K562 (cell line): Measurements from ENCODE around the gene SMCHD1. TPM values are rescaled to one million over a fixed set of nuclear protein-coding genes. Genes with fewer than 3 reads are reported as not detected.

Experiments used
- CHAMP1 ChIP-seq: fragments of 450-650 bp; IDR thresholded peaks from 2 replicates; pipeline ENCODE4 v1.6.1; 2016; ENCODE audit warnings: mild to moderate bottlenecking
- ETS2 ChIP-seq: IDR thresholded peaks from 2 replicates; pipeline ENCODE4 v1.6.1; 2016; ENCODE audit warnings: borderline replicate concordance, missing genetic modification characterization, mild to moderate bottlenecking, moderate library complexity, missing compliant biosample characterization; ENCODE audit not compliant: poor library complexity, severe bottlenecking
- GATA2 ChIP-seq: sonication (generic); formaldehyde crosslinking; IDR thresholded peaks from 2 replicates; pipeline ENCODE4 v1.4.0; 2020; ENCODE audit warnings: mild to moderate bottlenecking, missing genetic modification reagents
- GTF3C2 ChIP-seq: IDR thresholded peaks from 3 replicates; pipeline ENCODE4 v1.6.1; 2011; ENCODE audit warnings: borderline replicate concordance, mild to moderate bottlenecking, moderate library complexity; ENCODE audit not compliant: insufficient read length; ENCODE audit errors: extremely low read depth
- JUNB ChIP-seq: fragments of 450-650 bp; formaldehyde crosslinking; conservative IDR thresholded peaks from 2 replicates; pipeline ENCODE4 v1.4.0; 2020; ENCODE audit warnings: mild to moderate bottlenecking
- polyA plus RNA-seq, 8 experiments: library from polyadenylated mRNA; depleted of rRNA in 4 of 8; stranded (reverse) in 5 of 8; unstranded in 3 of 8; fragments of >200 nt; fragmentation: Nextera tagmentation in 2 of 8; fragmentation: Illumina TruSeq in 1 of 8; extraction: Ambion mirVana in 2 of 8; extraction: Trizol in 1 of 8; gene quantifications; 2 replicates each; pipeline versions ENCODE4 v1.2.1 to v1.2.3, GENCODE V29; 2011 to 2014; ENCODE audit warnings: inconsistent platforms in 1 of 8, missing spikeins in 1 of 8
- total RNA-seq, 7 experiments: library from RNA; depleted of rRNA in 6 of 7; stranded (reverse); fragments of >200 nt in 6 of 7; fragmentation: Illumina TruSeq in 2 of 7; extraction: Trizol in 2 of 7; gene quantifications; 2 replicates each; pipeline versions ENCODE4 v1.2.1 to v1.2.3, GENCODE V29; 2011 to 2021; ENCODE audit warnings: low replicate concordance in 1 of 7

Gene SMCHD1
- total and polyA plus RNA-seq, 9 of the 15 experiments (the other 6 are each of a cell fraction or from before 2014, with no cell fraction given) = 6.3 to 144 (median 72.7) TPM

DNA sequence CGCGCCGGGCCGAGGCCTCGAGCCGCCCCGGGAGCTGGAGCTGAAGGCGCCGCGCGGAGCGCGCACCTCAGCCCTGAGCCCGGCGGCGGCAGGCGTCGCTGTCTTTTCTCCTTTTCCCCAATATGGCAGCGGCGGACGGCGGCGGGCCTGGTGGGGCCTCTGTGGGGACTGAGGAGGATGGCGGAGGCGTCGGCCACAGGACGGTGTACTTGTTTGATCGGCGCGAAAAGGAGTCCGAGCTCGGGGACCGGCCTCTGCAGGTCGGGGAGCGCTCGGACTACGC, 369 bp downstream of the SMCHD1 start (continued):
- TF ChIP-seq CHAMP1 (no peak), JUNB (CRISPR knock-in tag) (no peak), GTF3C2 (no peak), GATA2 (CRISPR knock-in tag) (no peak), ETS2 (tag) (no peak)
